H9 (cell line): ENCODE measurements around the gene RNF114. TPM values are rescaled to one million over a fixed set of nuclear protein-coding genes. Genes with fewer than 3 reads are reported as not detected.

Experiments
- DNase-seq: peaks from one replicate; pipeline ENCODE4 v3.0.0-alpha.2; 2017
- H2AFZ ChIP-seq: one replicate; pipeline ENCODE4 v1.6.1; 2013; ENCODE audit warnings: mild to moderate bottlenecking, low read length, control low read depth, moderate library complexity
- H2AK5ac ChIP-seq: 2 replicates; pipeline ENCODE4 v1.6.1; 2013; ENCODE audit warnings: low read length, control low read depth, mixed read lengths; ENCODE audit not compliant: insufficient read length
- H2BK120ac ChIP-seq: one replicate; pipeline ENCODE4 v1.6.1; 2013; ENCODE audit warnings: low read depth, mild to moderate bottlenecking, low read length, control low read depth, inconsistent platforms; ENCODE audit not compliant: poor library complexity, severe bottlenecking
- H2BK12ac ChIP-seq: 2 replicates; pipeline ENCODE4 v1.6.1; 2013; ENCODE audit warnings: low read length, control low read depth, mixed read lengths, low read depth; ENCODE audit not compliant: insufficient read length
- H2BK15ac ChIP-seq: 2 replicates; pipeline ENCODE4 v1.6.1; 2013; ENCODE audit warnings: low read depth, low read length, control low read depth
- H2BK20ac ChIP-seq: one replicate; pipeline ENCODE4 v1.6.1; 2013; ENCODE audit warnings: low read depth, mild to moderate bottlenecking, low read length, control low read depth, inconsistent platforms; ENCODE audit not compliant: poor library complexity, severe bottlenecking
- H2BK5ac ChIP-seq: 2 replicates; pipeline ENCODE4 v1.6.1; 2013; ENCODE audit warnings: low read length, control low read depth, mixed read lengths; ENCODE audit not compliant: insufficient read length
- H3K14ac ChIP-seq: 2 replicates; pipeline ENCODE4 v1.6.1; 2013; ENCODE audit warnings: low read length, control low read depth; ENCODE audit not compliant: insufficient read depth
- H3K18ac ChIP-seq: 2 replicates; pipeline ENCODE4 v1.6.1; 2013; ENCODE audit warnings: low read depth, mild to moderate bottlenecking, mixed read lengths, low read length, control low read depth; ENCODE audit not compliant: insufficient read length
- H3K23ac ChIP-seq: 2 replicates; pipeline ENCODE4 v1.6.1; 2013; ENCODE audit warnings: low read length, control low read depth, mixed read lengths, low read depth; ENCODE audit not compliant: insufficient read length
- H3K23me2 ChIP-seq: 2 replicates; pipeline ENCODE4 v1.6.1; 2013; ENCODE audit warnings: low read depth, mild to moderate bottlenecking, mixed read lengths, low read length, control low read depth; ENCODE audit not compliant: insufficient read length, poor library complexity, severe bottlenecking
- H3K27ac ChIP-seq: 2 replicates; pipeline ENCODE4 v1.5.1; 2013; ENCODE audit warnings: low read length, control low read depth, mixed read lengths, low read depth; ENCODE audit not compliant: insufficient read length
- H3K27me3 ChIP-seq: 2 replicates; pipeline ENCODE4 v1.6.1; 2013; ENCODE audit warnings: low read length, control low read depth, inconsistent platforms; ENCODE audit not compliant: insufficient read depth
- H3K4ac ChIP-seq: 2 replicates; pipeline ENCODE4 v1.6.1; 2013; ENCODE audit warnings: low read depth, mild to moderate bottlenecking, control low read depth, inconsistent platforms, low read length, moderate library complexity
- H3K4me1 ChIP-seq: 2 replicates; pipeline ENCODE4 v1.6.1; 2013; ENCODE audit warnings: low read length, control low read depth, inconsistent platforms; ENCODE audit not compliant: insufficient read depth
- H3K4me2 ChIP-seq: 2 replicates; pipeline ENCODE4 v1.6.1; 2013; ENCODE audit warnings: low read length, control low read depth, mixed read lengths; ENCODE audit not compliant: insufficient read length, insufficient read depth
- H3K56ac ChIP-seq: 2 replicates; pipeline ENCODE4 v1.6.1; 2013; ENCODE audit warnings: low read depth, mild to moderate bottlenecking, mixed read lengths, low read length, control low read depth; ENCODE audit not compliant: insufficient read length
- H3K79me1 ChIP-seq: 2 replicates; pipeline ENCODE4 v1.6.1; 2013; ENCODE audit warnings: low read depth, mild to moderate bottlenecking, moderate library complexity, low read length, control low read depth, inconsistent platforms; ENCODE audit not compliant: insufficient read depth, poor library complexity, severe bottlenecking
- H3K79me2 ChIP-seq: 2 replicates; pipeline ENCODE4 v1.6.1; 2013; ENCODE audit warnings: low read length, control low read depth, inconsistent platforms; ENCODE audit not compliant: insufficient read depth
- H3K9ac ChIP-seq: 2 replicates; pipeline ENCODE4 v1.6.1; 2013; ENCODE audit warnings: low read length, control low read depth, mixed read lengths; ENCODE audit not compliant: insufficient read length; ENCODE audit errors: extremely low read depth
- H3K9me3 ChIP-seq: one replicate; pipeline ENCODE4 v1.6.1; 2013; ENCODE audit warnings: low read depth, low read length, inconsistent platforms; ENCODE audit not compliant: control insufficient read depth
- H3T11ph ChIP-seq: one replicate; pipeline ENCODE4 v1.6.1; 2013; ENCODE audit warnings: mild to moderate bottlenecking, low read length, control low read depth, inconsistent platforms
- H4K20me1 ChIP-seq: one replicate; pipeline ENCODE4 v1.6.1; 2013; ENCODE audit not compliant: control insufficient read depth, insufficient read length, insufficient read depth
- H4K5ac ChIP-seq: 2 replicates; pipeline ENCODE4 v1.6.1; 2013; ENCODE audit warnings: low read depth, mild to moderate bottlenecking, mixed read lengths, low read length, control low read depth; ENCODE audit not compliant: insufficient read length
- H4K8ac ChIP-seq: replicated peaks from 2 replicates; pipeline ENCODE4 v1.6.1; 2013; ENCODE audit warnings: low read length, control low read depth, mixed read lengths, low read depth; ENCODE audit not compliant: insufficient read length
- H4K91ac ChIP-seq: 2 replicates; pipeline ENCODE4 v1.6.1; 2013; ENCODE audit warnings: low read depth, mild to moderate bottlenecking, moderate library complexity, mixed read lengths, low read length, control low read depth; ENCODE audit not compliant: insufficient read length
- H3K27ac Mint-ChIP-seq, 3 experiments: 2 replicates in 2 of 3; 3 replicates in 1 of 3; pipeline ENCODE4 v1.8.0; 2020 to 2021; ENCODE audit warnings: mixed read lengths in 3 of 3, mild to moderate bottlenecking in 1 of 3, moderate library complexity in 1 of 3
- H3K27me3 Mint-ChIP-seq: 2 replicates; pipeline ENCODE4 v1.8.0; 2021; ENCODE audit warnings: low read depth, mild to moderate bottlenecking, moderate library complexity, mixed read lengths
- H3K36me3 Mint-ChIP-seq, 3 experiments: 2 replicates in 2 of 3; 3 replicates in 1 of 3; pipeline ENCODE4 v1.8.0; 2020 to 2021; ENCODE audit warnings: low read depth in 3 of 3, mixed read lengths in 3 of 3; ENCODE audit not compliant: insufficient read depth in 1 of 3
- H3K4me1 Mint-ChIP-seq, 2 experiments: 2 replicates each; pipeline ENCODE4 v1.8.0; 2020; ENCODE audit warnings: mixed read lengths in 2 of 2
- H3K4me3 Mint-ChIP-seq, 2 experiments: 2 replicates in 1 of 2; 3 replicates in 1 of 2; pipeline ENCODE4 v1.8.0; 2020 to 2021; ENCODE audit warnings: mild to moderate bottlenecking in 2 of 2, mixed read lengths in 2 of 2, moderate library complexity in 1 of 2
- H3K9me3 Mint-ChIP-seq, 2 experiments: 2 replicates in 1 of 2; 3 replicates in 1 of 2; pipeline ENCODE4 v1.8.0; 2020; ENCODE audit warnings: mild to moderate bottlenecking in 2 of 2, mixed read lengths in 2 of 2, moderate library complexity in 1 of 2
- CTCF ChIP-seq: fragments of 200-600 bp; sonication (generic); conservative IDR thresholded peaks from 3 replicates; pipeline ENCODE4 v1.8.0; 2021; ENCODE audit warnings: antibody characterized with exemption, mild to moderate bottlenecking
- WGBS: extraction: QIAGEN DNeasy Blood & Tissue Kit; methylation state at CpG from one replicate; pipeline ENCODE4 v1.1.7; 2013; ENCODE audit warnings: missing lambda C conversion rate, low lambda C conversion rate, mixed read lengths; ENCODE audit not compliant: insufficient read length; ENCODE audit errors: extremely low coverage; 5-methylcytosine and 5-hydroxymethylcytosine counted together
- total RNA-seq: library from RNA; stranded (reverse); gene quantifications from 2 replicates; pipeline ENCODE4 v1.2.1, GENCODE V29; 2021

The RNF114 gene
- total RNA-seq, 1 experiment from 2014 or later: 75.5 TPM

DNA sequence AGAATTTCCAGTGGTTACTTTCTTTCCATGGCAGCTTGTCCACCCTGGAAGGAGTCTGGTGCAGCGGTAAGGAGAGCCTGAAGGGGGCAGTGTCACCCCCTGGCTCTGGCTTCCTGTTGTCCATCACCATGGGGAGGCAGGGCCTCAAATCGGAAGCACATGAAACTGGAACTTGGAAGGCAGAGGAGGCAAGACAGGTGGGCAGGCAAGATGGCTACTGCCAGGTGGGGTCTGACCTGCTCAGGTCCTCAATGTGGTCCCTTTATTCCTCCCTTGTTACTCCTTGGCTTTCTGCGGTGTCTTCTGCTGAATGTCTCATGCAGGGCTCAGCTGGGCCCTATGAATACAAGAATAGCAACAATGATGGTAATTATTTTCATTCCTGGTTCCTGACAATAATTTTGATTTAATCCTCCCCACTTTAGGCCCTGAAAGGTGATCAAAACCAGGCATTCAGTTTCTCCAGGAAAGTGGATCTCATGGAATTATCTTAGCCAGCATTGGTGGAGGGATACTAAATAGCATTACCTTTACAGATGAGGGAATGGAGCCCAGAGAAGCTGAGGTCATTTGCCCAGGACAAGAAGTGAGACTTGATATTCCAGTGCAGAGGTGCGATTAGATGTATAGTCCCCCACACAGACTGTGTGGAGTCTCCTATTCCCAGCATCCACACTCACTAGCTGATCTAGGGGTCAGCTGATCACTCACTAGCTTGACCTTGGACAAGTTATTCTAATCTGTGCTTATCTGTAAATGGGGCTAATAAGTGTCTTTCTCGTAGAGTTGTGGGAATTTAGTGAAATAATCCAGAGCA, 29.0 kb downstream of the RNF114 start:
- no peak overlapping the region for H3K9ac ChIP-seq
- no peak overlapping the region for H2BK15ac ChIP-seq
- no peak overlapping the region for H2BK20ac ChIP-seq
- no peak overlapping the region for H3K18ac ChIP-seq
- H4K20me1 ChIP-seq: no peaks in the 10 kb centered on the region
- no peak overlapping the region for H2AK5ac ChIP-seq
- H3K4me1 Mint-ChIP-seq: peaks cover 5 to 15% of the 10 kb centered on the region in 2 experiments; a peak in 3 of 4 replicates
- H3K79me2 ChIP-seq: no peaks in the 10 kb centered on the region
- H4K5ac ChIP-seq: peak overlapping the region; percentile 12
- H3K14ac ChIP-seq: no peak overlapping the region
- H3K23me2 ChIP-seq: no peaks in the 10 kb centered on the region
- H4K8ac ChIP-seq: no peak overlapping the region
- no peak overlapping the region for H3K23ac ChIP-seq
- no peaks in the 10 kb centered on the region for H3K79me1 ChIP-seq
- H2BK12ac ChIP-seq: no peak overlapping the region
- H3K4ac ChIP-seq: no peak overlapping the region
- no peak overlapping the region for H2BK120ac ChIP-seq
- no peaks in the 10 kb centered on the region for H3K9me3 ChIP-seq
- no peak overlapping the region for H2BK5ac ChIP-seq
- H3K56ac ChIP-seq: no peak overlapping the region
- peak overlapping the region in 1 of 3 experiments; percentile 54; a peak in 1 of 7 replicates for H3K27ac Mint-ChIP-seq
- TF ChIP-seq CTCF: peak; percentile 94
- H3T11ph ChIP-seq: no peak overlapping the region
- H2AFZ ChIP-seq: no peak overlapping the region
- H3K36me3 Mint-ChIP-seq: peaks cover 1 to 7% (median 7%) of the 10 kb centered on the region in 3 experiments; a peak in 6 of 7 replicates
- DNase-seq: peak; percentile 82
- no peak overlapping the region for H4K91ac ChIP-seq
- H3K4me2 ChIP-seq: no peak overlapping the region
- H3K27me3 ChIP-seq: no peaks in the 10 kb centered on the region
- H3K4me1 ChIP-seq: no peaks in the 10 kb centered on the region; the same call in 1 of the 2 replicates
- H3K27me3 Mint-ChIP-seq: no peaks in the 10 kb centered on the region
- no peaks in the 10 kb centered on the region for H3K9me3 Mint-ChIP-seq
- WGBS: no CpG with 5 or more reads among the region's 5 CpGs
- H3K4me3 Mint-ChIP-seq: no peak overlapping the region
- H3K27ac ChIP-seq: no peak overlapping the region
